Measurements from ENCODE around the gene EIF2S2. TPM values are rescaled to one million over a fixed set of nuclear protein-coding genes. Genes with fewer than 3 reads are reported as not detected.
"Not testable (repeated sequence)": the region's sequence is repeated elsewhere in the genome, so short reads cannot be mapped to it uniquely, and the experiment has no call there.

EIF2S2 gene
- total RNA-seq, 1 experiment from 2014 or later = 121 TPM

- H3K9me3 ChIP-seq (ENCODE audit: control insufficient read depth in 1 of 2, insufficient read depth in 1 of 2, low read depth in 1 of 2, low read length in 2 of 2) = no peaks in the 10 kb centered on the region
- no peak overlapping the region for H3K4me3 ChIP-seq (replicated peaks in 1 of 2; ENCODE audit: low read depth in 1 of 2, low read length in 2 of 2)
- no peak overlapping the region for H3K27ac ChIP-seq (ENCODE audit: low read depth, low read length)
- H3K79me2 ChIP-seq (ENCODE audit: insufficient read depth, low read length) = no peaks in the 10 kb centered on the region
- H3K9me2 ChIP-seq (ENCODE audit: insufficient read depth) = no peaks in the 10 kb centered on the region
- ChIA-PET RAD21 (ENCODE audit: low non-redundant PET in 1 of 2, low total read pairs in 2 of 2, uncharacterized antibody in 2 of 2, unreplicated experiment in 2 of 2) (no interaction called here), CTCF (no interaction called here), POLR2A (no interaction called here)
- no peak for ATAC-seq
- BruUV-seq (replicated peaks) = no TSS peak
- no peak overlapping the region for H2AFZ ChIP-seq (ENCODE audit: low read depth, low read length, poor library complexity, severe bottlenecking)
- no peaks in the 10 kb centered on the region for H3K36me3 ChIP-seq (ENCODE audit: control insufficient read depth in 1 of 2, insufficient read depth in 2 of 2, low read length in 2 of 2)
- DNase-seq (ENCODE audit: low read depth, low spot score) = no peak
- no peaks in the 10 kb centered on the region for H3K27me3 ChIP-seq (ENCODE audit: insufficient read depth, low read length)
- no peaks in the 10 kb centered on the region for H4K20me1 ChIP-seq (ENCODE audit: insufficient read depth)
- intact Hi-C loops (cut with micrococcal nuclease) = no loop called here
- no peak overlapping the region for H3K4me2 ChIP-seq (ENCODE audit: low read length)
- no peak overlapping the region for H3K9ac ChIP-seq (ENCODE audit: low read length)
- TF ChIP-seq ATF3 (IDR thresholded peaks at IDR 0.05) = no peak
- TF ChIP-seq TCF7L2 (IDR thresholded peaks at IDR 0.05; ENCODE audit: borderline replicate concordance, extremely low read depth, insufficient read depth, insufficient read length) = no peak
- no peak for TF ChIP-seq FOSL1 (IDR thresholded peaks at IDR 0.05; ENCODE audit: low read depth)
- TF ChIP-seq EGR1 (IDR thresholded peaks at IDR 0.05; ENCODE audit: low read depth) = no peak
- TF ChIP-seq ZFX (IDR thresholded peaks at IDR 0.05) = no peak
- no peak for TF ChIP-seq CEBPB (IDR thresholded peaks at IDR 0.05; ENCODE audit: low read depth)
- no peak for TF ChIP-seq JUND (IDR thresholded peaks at IDR 0.05)
- no peak for TF ChIP-seq POLR2A (IDR thresholded peaks at IDR 0.05; ENCODE audit: borderline replicate concordance, extremely low read depth, insufficient read depth, insufficient read length)
- no peak for TF ChIP-seq YY1 (IDR thresholded peaks at IDR 0.05; ENCODE audit: extremely low read depth, insufficient replicate concordance, low read depth, low read length)
- TF ChIP-seq SP1 (IDR thresholded peaks at IDR 0.05; ENCODE audit: low read depth) = no peak
- no peak for TF ChIP-seq ZNF274 (IDR thresholded peaks at IDR 0.05; ENCODE audit: low read depth, low read length)
- TF ChIP-seq SRF (IDR thresholded peaks at IDR 0.05; ENCODE audit: low read depth) = no peak
- no peak for TF ChIP-seq POLR2AphosphoS5 (IDR thresholded peaks at IDR 0.05; ENCODE audit: low read depth, low read length)
- H3K4me1 ChIP-seq (ENCODE audit: control insufficient read depth in 1 of 2, insufficient read depth in 2 of 2, low read length in 2 of 2) = no peaks in the 10 kb centered on the region
Observed at GRCh38 chr20:34155836-34156235, 43.8 kb upstream of the EIF2S2 start.

- H3K4me2 ChIP-seq (ENCODE audit: low read length); ATAC-seq; H4K20me1 ChIP-seq (ENCODE audit: insufficient read depth); H3K79me2 ChIP-seq (ENCODE audit: insufficient read depth, low read length); H3K27ac ChIP-seq (ENCODE audit: low read depth, low read length); H3K9ac ChIP-seq (ENCODE audit: low read length); H3K9me2 ChIP-seq (ENCODE audit: insufficient read depth); CTCF ChIA-PET; BruUV-seq (replicated peaks); DNase-seq (ENCODE audit: low read depth, low spot score); H3K4me1 ChIP-seq (ENCODE audit: control insufficient read depth in 1 of 2, insufficient read depth in 2 of 2, low read length in 2 of 2); H3K4me3 ChIP-seq (replicated peaks in 1 of 2; ENCODE audit: low read depth in 1 of 2, low read length in 2 of 2); intact Hi-C loops (cut with micrococcal nuclease); H3K36me3 ChIP-seq (ENCODE audit: control insufficient read depth in 1 of 2, insufficient read depth in 2 of 2, low read length in 2 of 2); POLR2A ChIA-PET; H3K9me3 ChIP-seq (ENCODE audit: control insufficient read depth in 1 of 2, insufficient read depth in 1 of 2, low read depth in 1 of 2, low read length in 2 of 2); H3K27me3 ChIP-seq (ENCODE audit: insufficient read depth, low read length); RAD21 ChIA-PET (ENCODE audit: low non-redundant PET in 1 of 2, low total read pairs in 2 of 2, uncharacterized antibody in 2 of 2, unreplicated experiment in 2 of 2); H2AFZ ChIP-seq (ENCODE audit: low read depth, low read length, poor library complexity, severe bottlenecking): not testable (repeated sequence)
Observed at GRCh38 chr20:34153169-34153568, 41.1 kb upstream of the EIF2S2 start.

GRCh38 chr20:34152073-34152472 is 40.0 kb upstream of the EIF2S2 start:
- H3K9me2 ChIP-seq (ENCODE audit: insufficient read depth); intact Hi-C loops (cut with micrococcal nuclease); H3K79me2 ChIP-seq (ENCODE audit: insufficient read depth, low read length); H2AFZ ChIP-seq (ENCODE audit: low read depth, low read length, poor library complexity, severe bottlenecking); H4K20me1 ChIP-seq (ENCODE audit: insufficient read depth); H3K9ac ChIP-seq (ENCODE audit: low read length); ATAC-seq; H3K36me3 ChIP-seq (ENCODE audit: control insufficient read depth in 1 of 2, insufficient read depth in 2 of 2, low read length in 2 of 2); H3K9me3 ChIP-seq (ENCODE audit: control insufficient read depth in 1 of 2, insufficient read depth in 1 of 2, low read depth in 1 of 2, low read length in 2 of 2); H3K4me2 ChIP-seq (ENCODE audit: low read length); RAD21 ChIA-PET (ENCODE audit: low non-redundant PET in 1 of 2, low total read pairs in 2 of 2, uncharacterized antibody in 2 of 2, unreplicated experiment in 2 of 2); DNase-seq (ENCODE audit: low read depth, low spot score); H3K27me3 ChIP-seq (ENCODE audit: insufficient read depth, low read length); H3K27ac ChIP-seq (ENCODE audit: low read depth, low read length); BruUV-seq (replicated peaks); H3K4me3 ChIP-seq (replicated peaks in 1 of 2; ENCODE audit: low read depth in 1 of 2, low read length in 2 of 2); H3K4me1 ChIP-seq (ENCODE audit: control insufficient read depth in 1 of 2, insufficient read depth in 2 of 2, low read length in 2 of 2): not testable (repeated sequence)
- POLR2A ChIA-PET = interaction anchor here (0.6 kb wide), 1 partner anchor 264 kb away, joined by 3 read pairs; no protein-coding TSS in a partner anchor
- CTCF ChIA-PET = interaction anchor here (0.7 kb wide), 1 partner anchor 14 kb away, joined by 4 read pairs; no protein-coding TSS in a partner anchor

Measured in HCT116 (cell line).